Measurements from ENCODE around the gene IQCE.
"Not testable (repeated sequence)": the region's sequence is repeated elsewhere in the genome, so short reads cannot be mapped to it uniquely, and the experiment has no call there.

Gene IQCE

GRCh38 chr7:2530071-2530987 lies 28.4 kb upstream of the IQCE start:
- H3K4me3 ChIP-seq (ENCODE audit: low read depth, low read length): no peak overlapping the region
- no peak for DNase-seq (ENCODE audit: low read depth)

GRCh38 chr7:2530994-2531795 lies 27.6 kb upstream of the IQCE start:
- not testable (repeated sequence) for DNase-seq (ENCODE audit: low read depth); H3K4me3 ChIP-seq (ENCODE audit: low read depth, low read length)

- H3K4me3 ChIP-seq (ENCODE audit: low read depth, low read length); DNase-seq (ENCODE audit: low read depth): not testable (repeated sequence)
These were observed 27.0 kb upstream of the IQCE start for GRCh38 chr7:2531796-2532110.

- H3K4me3 ChIP-seq (ENCODE audit: low read depth, low read length); DNase-seq (ENCODE audit: low read depth): not testable (repeated sequence)
These were observed 26.5 kb upstream of the IQCE start for GRCh38 chr7:2532199-2532772.

GRCh38 chr7:2532816-2533215 lies 26.0 kb upstream of the IQCE start:
- H3K4me3 ChIP-seq (ENCODE audit: low read depth, low read length); DNase-seq (ENCODE audit: low read depth): not testable (repeated sequence)

GRCh38 chr7:2533566-2533965 lies 25.2 kb upstream of the IQCE start:
- not testable (repeated sequence) for DNase-seq (ENCODE audit: low read depth); H3K4me3 ChIP-seq (ENCODE audit: low read depth, low read length)

GRCh38 chr7:2534214-2534613 lies 24.6 kb upstream of the IQCE start:
- not testable (repeated sequence) for H3K4me3 ChIP-seq (ENCODE audit: low read depth, low read length); DNase-seq (ENCODE audit: low read depth)

GRCh38 chr7:2535872-2536627 lies 22.7 kb upstream of the IQCE start:
- not testable (repeated sequence) for DNase-seq (ENCODE audit: low read depth); H3K4me3 ChIP-seq (ENCODE audit: low read depth, low read length)

GRCh38 chr7:2537981-2538851 lies 20.6 kb upstream of the IQCE start:
- no peak overlapping the region for H3K4me3 ChIP-seq (ENCODE audit: low read depth, low read length)
- no peak for DNase-seq (ENCODE audit: low read depth)

- DNase-seq (ENCODE audit: low read depth): no peak
- H3K4me3 ChIP-seq (ENCODE audit: low read depth, low read length): no peak overlapping the region
These were observed 19.5 kb upstream of the IQCE start for GRCh38 chr7:2539031-2539911.

- no peak for DNase-seq (ENCODE audit: low read depth)
- H3K4me3 ChIP-seq (ENCODE audit: low read depth, low read length): no peak overlapping the region
These were observed 18.6 kb upstream of the IQCE start for GRCh38 chr7:2540133-2540532.

GRCh38 chr7:2540641-2541051 lies 18.1 kb upstream of the IQCE start:
- no peak overlapping the region for H3K4me3 ChIP-seq (ENCODE audit: low read depth, low read length)
- no peak for DNase-seq (ENCODE audit: low read depth)

GRCh38 chr7:2541291-2542010 lies 17.3 kb upstream of the IQCE start:
- no peak for DNase-seq (ENCODE audit: low read depth)
- no peak overlapping the region for H3K4me3 ChIP-seq (ENCODE audit: low read depth, low read length)

- no peak for DNase-seq (ENCODE audit: low read depth)
- no peak overlapping the region for H3K4me3 ChIP-seq (ENCODE audit: low read depth, low read length)
These were observed 16.5 kb upstream of the IQCE start for GRCh38 chr7:2542011-2542915.

GRCh38 chr7:2542916-2543871 lies 15.6 kb upstream of the IQCE start:
- DNase-seq (ENCODE audit: low read depth): no peak
- no peak overlapping the region for H3K4me3 ChIP-seq (ENCODE audit: low read depth, low read length)

All from skeletal muscle cell (primary cell).